HG03565 (cell line): ENCODE measurements around the gene MEOX1.

Source experiments
- ATAC-seq: cut with Tn5 transposase; IDR thresholded peaks from one replicate; pipeline ENCODE4 v1.9.1; 2021; ENCODE audit warnings: mild to moderate bottlenecking, moderate library complexity; ENCODE audit not compliant: unreplicated experiment

Gene MEOX1

DNA sequence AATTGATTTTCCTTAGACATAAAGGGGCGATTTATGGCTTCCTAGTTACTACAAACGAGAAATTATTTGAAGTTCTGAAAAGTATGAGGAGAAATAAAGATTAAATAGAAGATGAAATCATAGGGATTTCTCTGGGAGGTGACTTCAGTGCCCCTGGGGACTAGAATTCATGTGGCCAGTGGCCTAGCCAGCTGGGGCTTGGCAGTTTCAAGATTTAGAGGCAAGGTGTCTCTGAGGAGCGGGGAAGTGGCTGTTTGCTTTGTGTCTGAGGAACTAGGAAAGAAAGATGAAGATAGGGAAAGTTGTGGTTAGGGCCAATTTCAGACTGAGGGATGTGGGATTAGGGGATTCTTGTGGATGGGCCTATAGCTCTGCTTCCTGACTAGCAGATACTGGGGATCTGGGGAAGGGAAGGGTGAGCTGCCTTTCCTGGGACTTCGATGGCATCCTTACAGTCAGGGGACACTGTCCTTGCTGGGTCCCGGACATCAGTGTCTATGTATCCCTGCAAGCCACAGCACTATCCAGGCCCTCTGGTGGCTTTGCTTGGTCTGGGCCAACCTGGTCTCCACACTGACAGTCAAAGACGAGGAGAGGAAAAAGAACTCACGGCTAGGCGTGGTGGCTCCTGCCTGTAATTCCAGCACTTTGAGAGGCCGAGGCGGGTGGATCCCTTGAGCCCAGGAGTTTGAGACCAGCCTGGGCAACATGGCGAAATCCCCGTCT is 22.4 kb upstream of the MEOX1 start:
- ATAC-seq = no peak

DNA sequence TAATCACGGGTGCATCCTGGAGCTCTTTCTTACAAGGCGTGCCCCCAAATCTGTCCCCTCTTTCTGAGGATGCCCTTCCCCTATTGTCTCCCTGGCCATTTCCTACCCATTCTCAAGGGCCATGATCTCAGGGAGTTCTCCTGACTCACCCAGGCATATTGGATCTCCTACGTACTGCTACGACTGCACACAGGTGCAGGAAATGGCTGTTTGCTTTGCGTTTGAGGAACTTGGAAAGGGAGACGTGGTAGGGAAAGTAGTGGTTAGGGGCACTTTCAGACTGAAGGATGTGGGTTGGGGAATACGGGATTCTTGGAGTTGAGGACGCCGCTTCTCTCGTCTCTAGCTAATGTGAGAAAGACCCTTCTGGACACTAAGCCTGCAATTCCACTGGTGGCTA is 18.7 kb upstream of the MEOX1 start:
- no peak for ATAC-seq

DNA sequence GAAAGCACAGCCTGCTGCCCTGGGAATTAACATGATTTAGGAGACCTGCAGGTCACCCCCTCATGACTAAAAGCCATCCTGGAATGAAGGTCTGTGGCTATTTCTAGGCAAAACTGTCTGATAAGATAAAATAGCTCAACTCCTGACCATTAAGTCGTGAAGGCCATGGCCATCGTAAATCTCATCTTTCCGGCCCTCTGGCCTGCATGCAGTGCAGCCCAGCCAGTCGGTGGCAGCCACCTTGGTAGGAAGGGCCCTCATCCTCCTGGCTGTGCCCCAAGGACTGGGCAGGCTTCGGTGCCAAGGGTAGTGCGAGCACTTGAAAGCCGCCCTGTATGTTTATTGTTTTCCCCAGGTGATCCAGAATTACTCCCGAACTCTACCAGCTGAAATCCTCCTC is 18.2 kb upstream of the MEOX1 start:
- no peak for ATAC-seq

DNA sequence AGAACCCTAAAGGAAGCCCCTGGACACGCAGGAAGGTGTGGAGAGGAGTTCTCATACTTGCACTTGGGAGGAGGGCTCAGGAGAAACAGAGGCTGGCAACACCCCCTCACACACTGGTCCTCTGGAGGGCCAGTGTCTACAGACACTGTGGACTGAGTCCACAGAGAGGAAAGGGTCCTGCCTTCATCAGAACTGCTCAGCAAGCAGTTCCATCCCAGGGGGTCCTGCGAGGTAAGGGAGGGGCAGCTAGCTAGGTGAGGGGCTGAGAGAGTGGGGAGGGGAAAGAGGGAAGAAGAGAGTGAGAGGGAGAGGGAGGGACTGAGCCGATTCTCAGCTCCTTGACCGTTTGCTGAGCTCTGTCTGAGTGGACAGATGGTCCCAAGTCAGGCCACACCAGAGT is 17.7 kb upstream of the MEOX1 start:
- no peak for ATAC-seq

DNA sequence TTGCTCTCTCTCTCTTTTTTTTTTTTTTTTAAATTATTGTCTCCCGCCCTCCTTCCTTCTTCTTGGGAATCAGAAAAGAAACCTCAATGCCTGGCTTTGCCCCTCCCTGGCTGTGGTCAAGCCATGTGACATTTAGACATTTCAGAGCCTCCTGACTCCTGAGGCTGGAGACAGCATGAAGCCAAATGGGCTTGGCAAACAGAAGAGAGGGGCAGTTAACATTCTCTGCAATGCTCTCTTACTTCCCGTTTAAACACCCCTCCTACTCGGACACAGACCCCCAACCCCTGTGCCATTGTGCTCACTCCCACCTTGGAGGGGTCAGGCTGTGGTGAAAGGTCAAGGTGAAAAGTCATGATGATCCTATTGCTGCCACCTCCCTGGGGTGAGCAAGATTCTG is 14.7 kb upstream of the MEOX1 start:
- no peak for ATAC-seq

DNA sequence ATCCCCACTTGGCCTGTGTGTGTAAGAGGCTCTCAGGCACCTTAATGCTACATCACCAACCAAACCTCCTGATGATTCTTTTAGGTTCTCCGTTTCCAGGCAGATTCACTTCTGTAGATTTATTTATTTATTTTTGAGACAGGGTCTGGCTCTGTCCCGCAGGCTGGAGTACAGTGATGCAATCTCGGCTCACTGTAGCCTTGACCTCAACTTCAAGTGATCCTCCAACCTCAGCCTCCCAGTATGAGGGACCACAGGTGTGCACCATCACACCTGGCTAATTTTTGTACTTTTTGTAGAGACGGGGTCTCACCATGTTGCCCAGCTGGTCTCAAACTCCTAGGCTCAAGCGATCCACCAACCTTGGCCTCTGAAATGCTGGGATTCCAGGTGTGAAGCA is 12.7 kb upstream of the MEOX1 start:
- no peak for ATAC-seq

DNA sequence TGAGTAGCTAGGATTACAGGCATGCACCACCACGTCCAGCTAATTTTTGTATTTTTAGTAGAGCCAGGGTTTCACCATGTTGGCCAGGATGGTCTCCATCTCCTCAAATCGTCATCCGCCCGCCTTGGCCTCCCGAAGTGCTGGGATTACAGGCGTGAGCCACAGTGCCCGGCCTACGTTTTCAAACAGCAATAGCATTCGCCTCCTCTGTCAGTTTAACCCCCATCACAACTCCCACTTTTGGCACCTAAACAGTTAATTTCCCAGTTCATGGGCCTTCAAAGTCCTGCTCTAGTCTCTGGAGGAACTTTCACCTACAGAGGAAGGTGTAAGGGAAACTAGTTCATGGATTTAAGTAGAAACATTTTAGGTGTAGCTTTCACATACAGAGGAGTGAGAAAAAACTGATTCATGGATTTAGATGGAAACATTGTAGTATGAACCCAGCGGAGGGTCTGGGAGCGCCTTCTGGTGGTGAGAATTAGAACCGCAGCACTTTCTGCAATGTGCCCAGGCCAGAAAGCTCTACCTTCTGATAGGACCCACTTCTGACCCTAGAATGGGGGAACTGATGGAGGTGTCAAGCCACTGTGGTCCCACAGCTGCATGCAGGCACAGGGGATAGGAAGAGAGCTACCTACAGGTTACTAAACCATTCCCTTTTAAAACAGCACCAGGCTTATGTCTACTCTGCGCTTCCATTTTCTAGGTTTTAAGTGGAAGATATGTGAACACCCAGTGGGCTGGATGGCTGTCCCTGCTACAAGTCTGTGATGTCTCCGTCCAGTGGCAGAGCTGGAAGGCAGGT is 12.0 kb upstream of the MEOX1 start:
- no peak for ATAC-seq

DNA sequence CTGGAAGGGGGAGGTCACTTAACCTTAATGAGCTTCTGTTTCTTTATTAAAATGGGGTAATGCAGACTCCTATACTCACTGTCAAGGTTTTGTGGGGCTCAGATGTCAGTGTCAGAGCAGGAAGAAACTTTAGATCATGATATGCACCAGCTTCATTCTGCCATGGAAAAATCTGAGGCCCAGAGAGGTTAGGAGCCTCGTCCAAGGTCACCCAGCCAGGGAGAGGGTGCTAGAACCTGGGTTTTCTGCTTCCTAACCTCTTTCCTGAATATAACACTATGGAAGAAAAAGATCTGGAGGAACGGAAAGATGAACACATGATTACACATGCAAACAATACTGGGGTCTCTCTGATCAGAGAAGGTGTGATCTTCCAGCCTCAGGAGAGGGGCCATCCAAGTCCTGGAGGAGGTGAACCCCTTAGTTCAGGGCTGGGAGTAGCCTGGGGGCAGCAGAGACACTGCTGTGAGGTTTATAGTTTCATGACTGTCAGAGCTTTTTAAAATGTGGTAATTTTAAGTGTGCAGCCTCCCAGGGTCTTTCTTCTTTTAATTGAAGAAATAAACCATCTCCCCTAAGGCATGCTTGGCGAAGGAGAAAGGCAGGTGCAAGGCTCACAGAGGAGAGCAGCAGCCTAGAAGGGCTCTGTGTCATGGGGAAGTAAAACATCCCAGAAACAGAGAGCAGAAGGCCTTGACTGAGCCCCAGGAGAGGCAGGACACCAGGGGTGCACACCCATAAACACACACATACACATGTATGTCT is 10.2 kb upstream of the MEOX1 start:
- no peak for ATAC-seq

DNA sequence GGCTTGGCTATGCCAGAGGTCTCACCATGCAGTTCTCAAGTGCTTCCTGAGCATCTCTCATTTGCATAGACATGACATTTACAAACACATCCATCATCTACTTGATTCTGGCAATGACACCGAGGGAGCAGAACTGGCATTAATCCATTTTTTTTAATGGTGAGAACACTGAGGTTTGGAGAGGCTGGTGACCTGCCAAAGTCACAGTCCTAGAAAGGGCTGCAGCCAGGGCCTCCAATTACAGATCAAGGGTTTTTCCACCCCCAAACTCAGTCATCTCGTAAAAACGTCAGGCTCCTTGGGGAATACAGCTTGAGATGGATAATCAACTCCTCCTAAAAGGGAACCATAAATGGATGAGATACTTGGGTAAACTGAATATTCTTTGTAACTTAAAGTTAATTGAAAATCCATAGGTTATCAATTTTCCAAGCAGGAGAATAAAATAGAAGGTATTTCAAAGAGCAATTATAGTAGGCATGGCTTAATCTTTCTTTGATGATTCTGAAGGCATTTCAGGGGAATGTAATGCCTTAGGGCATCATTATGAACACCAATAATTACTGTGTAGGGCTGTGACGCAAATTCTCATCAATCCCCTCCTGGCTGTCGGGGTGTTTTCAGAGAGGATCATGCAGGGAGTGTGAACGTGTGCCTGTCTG is 9.4 kb upstream of the MEOX1 start:
- ATAC-seq = no peak

DNA sequence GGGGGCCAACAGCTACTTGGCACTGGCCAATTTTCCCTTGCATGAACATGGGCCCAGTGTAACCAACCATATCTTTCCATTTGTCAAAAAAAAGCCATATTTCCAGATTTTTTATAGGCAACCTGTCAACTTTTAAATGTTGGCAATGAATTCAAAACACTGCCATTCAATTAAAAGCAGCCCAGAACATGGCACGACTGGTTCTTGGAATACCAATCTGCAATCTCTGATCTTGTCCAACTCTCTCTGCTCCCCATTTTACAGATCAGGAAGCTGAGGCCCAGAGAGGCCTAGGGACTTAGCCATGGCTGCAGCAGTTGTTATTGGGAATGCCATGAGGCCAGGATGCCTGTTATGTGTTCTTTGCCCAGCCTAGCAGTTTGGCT is 8.9 kb upstream of the MEOX1 start:
- ATAC-seq = no peak

DNA sequence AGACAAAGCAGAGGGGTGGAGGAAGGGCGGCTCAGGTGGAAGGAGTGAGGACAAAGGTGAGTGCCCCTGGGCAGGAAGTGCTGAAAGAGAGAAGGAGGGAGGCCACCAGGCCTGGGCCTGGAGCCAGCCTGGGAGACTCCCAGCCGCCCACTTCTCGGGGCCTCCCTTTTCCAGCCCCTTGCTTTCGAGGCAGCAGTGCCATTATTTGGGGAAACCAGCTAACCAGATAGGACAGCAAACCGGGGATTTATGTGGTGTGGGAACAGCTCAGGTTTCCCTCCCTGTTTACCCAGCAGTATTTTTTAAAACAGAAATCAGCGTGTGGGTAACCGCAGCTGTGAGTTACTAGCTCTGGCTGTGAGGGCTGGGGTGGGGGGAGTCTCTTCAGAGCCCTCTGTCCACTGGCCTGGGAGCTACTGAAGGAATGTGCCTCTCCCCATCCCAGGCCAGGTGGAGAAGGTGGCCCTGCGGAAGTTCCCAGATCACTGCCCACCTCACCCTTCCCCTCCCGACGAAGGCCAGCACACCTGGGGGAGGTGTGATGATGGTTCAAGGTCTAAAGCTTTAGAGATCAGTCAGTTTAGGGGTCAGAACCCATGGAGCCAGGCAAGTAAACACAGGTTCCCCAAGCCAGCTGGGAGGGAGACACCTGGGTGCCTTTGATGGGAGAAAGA is 8.4 kb upstream of the MEOX1 start:
- ATAC-seq = no peak

DNA sequence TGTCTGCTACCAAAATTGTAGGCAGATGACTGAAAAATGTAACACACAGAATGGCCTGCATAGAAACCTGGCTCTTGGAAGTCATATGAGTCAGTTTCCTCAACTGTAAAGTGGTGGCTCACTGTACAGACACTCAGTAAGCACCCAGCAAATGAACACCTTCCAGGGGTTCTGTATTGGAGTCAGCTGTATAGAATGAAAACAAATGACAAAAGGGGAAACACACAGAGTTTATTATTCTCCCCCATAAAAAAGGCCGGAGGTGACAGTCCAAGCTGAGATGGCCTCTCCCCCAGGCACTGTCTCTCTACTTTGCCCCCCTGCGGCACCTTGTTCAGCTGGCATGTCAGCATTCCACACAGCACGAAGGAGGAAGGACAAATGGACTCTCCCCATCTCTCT is 6.2 kb upstream of the MEOX1 start:
- no peak for ATAC-seq

DNA sequence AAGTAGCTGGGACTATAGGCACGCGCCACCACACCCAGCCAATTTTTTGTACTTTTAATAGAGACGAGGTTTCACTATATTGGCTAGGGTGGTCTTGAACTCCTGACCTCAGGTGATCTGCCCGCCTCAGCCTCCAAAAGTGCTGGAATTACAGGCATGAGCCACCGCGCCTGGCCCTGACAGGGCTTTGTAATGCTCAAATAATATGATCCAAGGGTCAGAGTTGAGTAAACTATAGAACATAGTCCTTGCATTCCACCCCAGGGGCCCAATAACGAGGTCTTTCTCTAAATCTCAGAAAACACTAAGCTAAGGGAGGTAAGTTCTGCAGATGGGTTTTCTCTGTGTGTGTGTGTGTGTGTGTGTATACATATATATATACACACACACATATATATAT is 5.8 kb upstream of the MEOX1 start:
- ATAC-seq = no peak

DNA sequence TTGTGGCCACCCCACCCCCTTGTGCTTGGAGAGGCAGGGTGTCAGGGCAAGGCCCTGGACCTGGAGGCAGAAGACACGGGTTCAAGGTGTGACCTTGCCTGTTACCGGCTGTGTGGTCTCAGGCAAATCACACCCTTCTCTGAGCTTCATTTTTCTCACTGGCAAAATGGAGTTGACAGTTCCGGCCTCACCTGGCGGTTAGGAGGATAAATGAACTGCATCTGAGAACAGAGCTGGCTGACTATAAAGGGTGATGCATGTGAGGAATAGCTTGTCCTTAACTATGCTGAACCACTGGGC is 4.2 kb upstream of the MEOX1 start:
- no peak for ATAC-seq

DNA sequence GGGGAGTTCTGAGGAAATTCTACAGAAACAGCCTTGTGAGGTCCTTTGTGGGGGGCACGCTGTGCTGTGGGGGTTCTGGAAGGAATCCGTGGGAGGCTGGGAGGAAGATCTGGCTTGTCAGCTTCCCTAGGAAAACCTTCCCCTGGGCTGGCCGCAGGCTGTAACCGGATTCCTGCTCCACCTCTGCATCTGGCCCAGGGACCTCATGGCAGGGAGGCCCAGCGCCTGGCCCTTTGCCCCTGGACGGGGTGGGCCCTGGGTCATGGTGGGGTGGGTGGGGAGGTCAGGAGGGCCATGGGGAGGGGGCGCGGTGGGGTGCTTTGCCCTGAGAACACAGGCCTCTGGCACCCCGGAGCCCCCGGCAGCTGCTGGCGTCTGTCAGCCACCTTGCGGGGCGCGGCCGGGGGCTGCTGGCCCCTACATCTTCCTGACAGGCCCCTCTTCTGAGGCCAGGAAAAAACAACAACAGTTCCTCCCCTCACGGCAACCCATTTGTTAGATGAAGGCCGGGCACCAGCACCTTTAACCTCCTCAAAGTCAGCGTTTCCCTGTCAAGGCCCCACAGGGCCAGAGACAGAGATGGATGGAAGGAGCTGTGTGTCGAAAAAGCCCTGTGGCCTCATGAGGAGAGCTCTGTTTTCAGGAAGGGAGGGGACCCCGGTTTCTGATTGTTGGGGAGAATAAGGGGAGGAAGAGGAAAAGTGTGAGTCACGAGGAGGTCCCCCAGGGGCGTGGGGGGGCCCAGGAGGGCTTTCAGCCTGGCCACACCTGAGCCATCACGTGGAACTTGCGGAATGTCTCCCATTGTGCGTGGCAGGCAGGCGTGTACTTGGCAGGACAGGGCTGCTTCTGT is 3.6 kb upstream of the MEOX1 start:
- ATAC-seq = no peak

DNA sequence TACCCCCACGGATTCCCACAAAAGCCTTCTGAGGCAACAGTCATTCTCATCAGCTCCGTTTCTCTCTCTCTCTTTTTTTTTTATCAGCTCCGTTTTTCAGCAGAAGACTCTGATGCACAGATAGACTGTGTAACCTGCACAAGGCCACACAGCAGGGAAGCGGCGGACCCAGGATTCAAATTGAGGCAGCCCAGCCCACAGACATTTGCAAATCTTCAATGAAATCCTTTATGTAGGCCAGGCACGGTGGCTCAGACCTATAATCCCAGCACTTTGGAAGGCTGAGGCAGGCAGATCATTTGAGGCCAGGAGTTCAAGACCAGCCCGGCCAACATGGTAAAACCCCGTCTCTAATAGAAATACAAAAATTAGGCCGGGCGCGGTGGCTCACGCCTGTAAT is 2.4 kb upstream of the MEOX1 start:
- ATAC-seq = no peak

DNA sequence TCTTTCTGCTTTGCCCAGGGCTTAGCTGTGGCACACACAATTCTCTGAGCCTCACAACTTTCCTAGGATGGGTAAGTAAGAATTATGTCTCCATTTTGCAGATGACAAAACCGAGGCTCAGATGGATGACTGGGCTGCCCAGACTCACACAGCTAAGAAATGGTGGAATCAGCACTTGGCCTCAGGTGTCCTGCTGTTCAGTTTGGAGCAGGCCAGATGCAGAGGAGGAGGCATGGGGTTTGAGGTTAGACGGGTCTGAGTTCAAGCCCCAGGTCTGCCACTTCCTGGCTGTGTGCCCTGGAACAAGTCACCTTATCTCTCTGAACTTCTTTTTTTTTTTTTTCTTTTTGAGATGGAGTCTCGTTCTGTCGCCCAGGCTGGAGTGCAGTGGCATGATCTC is 1.7 kb upstream of the MEOX1 start:
- no peak for ATAC-seq

DNA sequence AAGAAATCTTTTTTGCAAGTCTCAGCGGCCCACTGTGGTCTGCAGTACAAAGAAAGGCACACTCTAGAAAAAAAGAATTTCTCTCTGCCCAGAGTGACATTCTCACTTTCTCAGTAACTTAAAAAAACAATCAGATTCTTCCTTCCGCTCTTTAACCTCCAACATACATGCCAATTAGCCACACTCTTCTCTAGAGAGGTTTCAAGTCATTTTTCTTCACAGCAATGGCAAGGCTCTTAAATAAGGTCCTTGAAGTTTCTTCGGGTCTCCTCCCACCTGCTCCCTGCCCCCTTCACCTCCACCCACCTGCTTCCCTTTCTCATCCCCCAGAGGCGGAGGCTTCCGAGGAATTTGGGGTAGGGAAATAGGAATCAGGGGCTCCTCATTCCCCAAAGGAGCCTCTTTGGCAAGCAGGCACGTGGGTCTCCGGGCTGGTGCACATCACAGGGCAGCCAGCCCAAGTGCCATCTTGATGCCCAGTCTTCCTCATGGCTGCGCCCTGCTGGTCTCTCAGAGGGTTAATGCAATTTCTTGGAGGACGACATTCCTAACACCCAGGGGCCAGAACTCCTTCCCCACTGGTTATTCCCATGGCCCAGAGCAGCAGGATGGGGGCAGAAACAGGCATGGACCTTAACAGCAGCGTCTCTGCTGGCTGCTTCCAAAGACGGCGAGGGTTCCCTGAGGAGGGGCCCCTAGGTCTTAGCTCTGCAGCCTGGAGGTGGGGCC is 855 bp upstream of the MEOX1 start:
- ATAC-seq = no peak

DNA sequence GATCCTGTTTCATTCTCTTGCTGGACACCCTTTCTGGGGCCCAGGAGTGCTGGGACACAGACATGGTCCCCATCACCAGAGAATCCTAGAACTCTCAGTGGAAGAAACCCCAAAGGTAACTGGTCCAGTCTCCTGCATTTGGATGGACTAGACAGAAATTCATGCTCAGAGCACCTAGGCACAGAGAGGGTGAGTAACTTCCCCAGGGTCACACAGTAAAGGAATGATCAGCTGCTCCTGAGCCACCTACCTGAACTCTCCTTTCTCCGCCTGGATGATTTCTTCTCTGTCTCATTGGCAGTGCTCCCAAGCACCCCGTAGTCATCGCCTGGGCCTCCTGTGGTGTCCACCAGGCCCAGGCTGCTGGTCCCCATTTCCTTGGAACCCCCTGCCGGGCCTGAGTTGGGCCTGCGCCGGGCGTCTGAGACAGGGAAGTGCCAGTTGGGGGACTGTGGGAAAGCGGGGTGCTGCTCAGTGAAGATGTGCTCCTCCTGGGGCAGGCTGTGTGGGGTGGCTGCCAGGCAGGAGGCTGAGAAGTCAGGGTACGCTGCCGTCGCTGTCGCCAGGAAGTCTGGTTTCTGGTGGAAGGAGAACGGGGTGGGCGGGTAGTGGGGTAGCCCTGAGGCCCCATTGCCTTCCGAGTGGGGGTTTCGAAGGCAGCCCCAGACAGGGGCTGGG is 767 bp downstream of the MEOX1 start:
- no peak for ATAC-seq
